Measurements from ENCODE around the gene TRIM72.

DNA sequence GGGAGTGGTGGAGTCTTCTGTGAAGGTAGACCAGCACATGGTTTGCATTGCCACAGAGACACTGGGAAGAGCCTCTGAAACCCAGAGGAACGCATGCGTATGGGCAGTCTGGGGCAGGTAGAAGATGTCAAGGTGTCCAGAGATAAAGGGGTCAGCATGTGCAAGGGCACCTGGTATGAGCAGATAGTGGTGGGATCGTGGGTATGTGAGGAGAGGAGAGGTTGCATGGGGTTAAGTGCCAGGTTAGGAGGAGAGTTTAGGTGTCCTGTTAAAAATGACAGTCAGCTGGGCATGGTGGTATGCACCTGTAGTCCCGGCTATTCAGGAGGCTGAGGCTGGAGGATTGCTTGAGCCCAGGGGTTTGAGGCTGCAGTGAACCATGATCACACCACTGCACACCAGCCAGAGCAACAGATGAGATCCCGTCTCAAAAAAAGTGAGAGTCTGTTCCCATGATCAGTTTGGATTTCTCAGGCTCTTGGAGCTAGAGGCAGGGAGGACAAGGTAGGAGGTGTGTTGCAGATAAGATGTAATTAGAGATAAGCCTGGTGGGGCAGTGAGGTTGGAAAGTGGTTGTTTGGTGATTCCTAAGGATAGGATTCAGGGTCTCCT, 14.4 kb upstream of the TRIM72 start:
- TF ChIP-seq, protein P1, sequence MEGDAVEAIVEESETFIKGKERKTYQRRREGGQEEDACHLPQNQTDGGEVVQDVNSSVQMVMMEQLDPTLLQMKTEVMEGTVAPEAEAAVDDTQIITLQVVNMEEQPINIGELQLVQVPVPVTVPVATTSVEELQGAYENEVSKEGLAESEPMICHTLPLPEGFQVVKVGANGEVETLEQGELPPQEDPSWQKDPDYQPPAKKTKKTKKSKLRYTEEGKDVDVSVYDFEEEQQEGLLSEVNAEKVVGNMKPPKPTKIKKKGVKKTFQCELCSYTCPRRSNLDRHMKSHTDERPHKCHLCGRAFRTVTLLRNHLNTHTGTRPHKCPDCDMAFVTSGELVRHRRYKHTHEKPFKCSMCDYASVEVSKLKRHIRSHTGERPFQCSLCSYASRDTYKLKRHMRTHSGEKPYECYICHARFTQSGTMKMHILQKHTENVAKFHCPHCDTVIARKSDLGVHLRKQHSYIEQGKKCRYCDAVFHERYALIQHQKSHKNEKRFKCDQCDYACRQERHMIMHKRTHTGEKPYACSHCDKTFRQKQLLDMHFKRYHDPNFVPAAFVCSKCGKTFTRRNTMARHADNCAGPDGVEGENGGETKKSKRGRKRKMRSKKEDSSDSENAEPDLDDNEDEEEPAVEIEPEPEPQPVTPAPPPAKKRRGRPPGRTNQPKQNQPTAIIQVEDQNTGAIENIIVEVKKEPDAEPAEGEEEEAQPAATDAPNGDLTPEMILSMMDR (IDR thresholded peaks at IDR 0.05): no peak
- no peak for TF ChIP-seq POLR2A (IDR thresholded peaks at IDR 0.05)
